Measurements from ENCODE around the gene FIBCD1. TPM values are rescaled to one million over a fixed set of nuclear protein-coding genes. Genes with fewer than 3 reads are reported as not detected.

Gene FIBCD1
- total RNA-seq, 1 donor from 2014 or later: not detected

DNA sequence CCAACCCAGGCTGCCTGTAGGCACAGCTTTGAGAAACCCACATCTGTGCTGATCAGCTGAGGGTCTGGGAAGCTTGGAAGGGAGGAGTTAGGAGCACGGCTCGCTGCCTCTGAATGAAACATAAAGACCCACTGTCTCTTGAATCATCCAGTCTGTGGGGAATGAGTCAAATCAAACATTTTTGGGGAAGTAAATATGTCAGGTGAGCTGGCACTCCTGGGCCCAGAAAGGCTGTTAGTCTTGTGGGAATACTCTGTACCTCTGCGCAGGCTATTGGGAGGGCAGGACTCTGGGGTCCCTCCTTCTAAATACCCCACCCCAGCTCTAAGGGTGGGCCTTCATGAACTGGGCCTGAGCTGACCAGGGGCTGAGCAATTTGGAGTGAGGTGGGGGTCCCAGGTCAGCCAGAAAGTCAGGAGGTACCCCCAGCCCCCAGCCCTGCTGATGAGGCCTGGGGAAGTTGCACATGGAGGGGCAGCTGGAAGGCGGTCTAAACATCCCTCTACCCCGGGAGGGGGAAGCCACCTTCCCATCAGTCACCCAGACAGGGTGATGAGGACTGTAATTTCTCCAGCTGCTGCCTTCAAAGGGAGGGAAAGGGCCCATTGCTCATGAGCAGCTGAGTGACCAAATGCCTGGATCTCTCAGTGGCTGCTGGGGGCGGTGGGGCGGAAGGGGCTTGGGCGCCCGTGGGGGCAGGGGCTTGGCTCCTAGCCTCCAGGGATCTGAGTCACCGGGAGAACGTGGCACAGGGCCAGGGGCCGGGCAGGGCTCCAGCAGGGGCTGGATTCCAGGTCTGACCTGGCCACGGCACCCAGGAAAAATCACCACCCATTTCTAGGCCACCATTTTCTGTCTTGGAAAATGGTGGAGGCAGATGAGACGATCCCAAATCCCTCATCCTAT lies 10.8 kb downstream of the FIBCD1 start:
- no peak overlapping the region for H3K4me3 ChIP-seq
- H3K27ac ChIP-seq: no peak overlapping the region
- H3K36me3 ChIP-seq: no peaks in the 10 kb centered on the region
- no peak for DNase-seq (ENCODE audit: low spot score in 2 of 2)
- no peaks in the 10 kb centered on the region for H3K4me1 ChIP-seq
- H3K27me3 ChIP-seq: no peaks in the 10 kb centered on the region
- no peaks in the 10 kb centered on the region for H3K9me3 ChIP-seq
- TF ChIP-seq CTCF (IDR thresholded peaks at IDR 0.05): no peak
- intact Hi-C loops (cut with DNase I): no loop called here

GRCh38 chr9:130927338-130927737 lies 11.7 kb downstream of the FIBCD1 start:
- no peak for DNase-seq (ENCODE audit: low spot score in 2 of 2)
- H3K9me3 ChIP-seq: no peaks in the 10 kb centered on the region
- TF ChIP-seq CTCF (IDR thresholded peaks at IDR 0.05): no peak
- intact Hi-C loops (cut with DNase I): no loop called here
- H3K27me3 ChIP-seq: no peaks in the 10 kb centered on the region
- H3K27ac ChIP-seq: no peak overlapping the region
- H3K4me3 ChIP-seq: no peak overlapping the region
- no peaks in the 10 kb centered on the region for H3K36me3 ChIP-seq
- no peaks in the 10 kb centered on the region for H3K4me1 ChIP-seq

GRCh38 chr9:130925050-130925678 lies 13.9 kb downstream of the FIBCD1 start:
- intact Hi-C loops (cut with DNase I): no loop called here
- no peak overlapping the region for H3K27ac ChIP-seq

DNA sequence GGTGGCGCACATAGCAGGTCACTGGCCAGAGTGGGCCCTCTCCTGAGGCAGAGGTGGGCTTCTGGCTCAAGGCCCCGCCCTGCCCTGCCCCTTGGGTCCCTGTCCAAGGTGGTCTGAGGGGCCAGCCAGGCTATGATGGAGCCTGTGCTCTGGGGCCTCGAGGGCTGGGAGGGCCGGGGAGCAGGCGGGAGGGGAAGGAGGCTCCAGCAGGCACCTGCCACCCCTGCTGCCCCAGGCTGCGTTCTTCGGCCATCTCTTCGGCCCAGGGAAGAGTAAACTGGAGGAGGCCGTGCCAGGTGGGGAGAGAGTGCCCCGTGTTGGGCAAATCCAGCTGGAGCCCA lies 14.6 kb downstream of the FIBCD1 start:
- intact Hi-C loops (cut with DNase I): no loop called here
- H3K27me3 ChIP-seq: no peaks in the 10 kb centered on the region
- no peak for TF ChIP-seq CTCF (IDR thresholded peaks at IDR 0.05)
- H3K36me3 ChIP-seq: no peaks in the 10 kb centered on the region
- H3K27ac ChIP-seq: no peak overlapping the region
- no peaks in the 10 kb centered on the region for H3K4me1 ChIP-seq
- DNase-seq (ENCODE audit: low spot score in 2 of 2): no peak
- no peaks in the 10 kb centered on the region for H3K9me3 ChIP-seq
- H3K4me3 ChIP-seq: no peak overlapping the region

More at GRCh38 chr9:130925050-130925678, 13.9 kb downstream of the FIBCD1 start:
- Histone ChIP-seq H3K4me3 (no peak overlapping the region), H3K27me3 (no peaks in the 10 kb centered on the region), H3K9me3 (no peaks in the 10 kb centered on the region), H3K36me3 (no peaks in the 10 kb centered on the region), H3K4me1 (no peaks in the 10 kb centered on the region)
- DNase-seq (ENCODE audit: low spot score in 2 of 2): no peak
- TF ChIP-seq CTCF (IDR thresholded peaks at IDR 0.05): no peak

DNA sequence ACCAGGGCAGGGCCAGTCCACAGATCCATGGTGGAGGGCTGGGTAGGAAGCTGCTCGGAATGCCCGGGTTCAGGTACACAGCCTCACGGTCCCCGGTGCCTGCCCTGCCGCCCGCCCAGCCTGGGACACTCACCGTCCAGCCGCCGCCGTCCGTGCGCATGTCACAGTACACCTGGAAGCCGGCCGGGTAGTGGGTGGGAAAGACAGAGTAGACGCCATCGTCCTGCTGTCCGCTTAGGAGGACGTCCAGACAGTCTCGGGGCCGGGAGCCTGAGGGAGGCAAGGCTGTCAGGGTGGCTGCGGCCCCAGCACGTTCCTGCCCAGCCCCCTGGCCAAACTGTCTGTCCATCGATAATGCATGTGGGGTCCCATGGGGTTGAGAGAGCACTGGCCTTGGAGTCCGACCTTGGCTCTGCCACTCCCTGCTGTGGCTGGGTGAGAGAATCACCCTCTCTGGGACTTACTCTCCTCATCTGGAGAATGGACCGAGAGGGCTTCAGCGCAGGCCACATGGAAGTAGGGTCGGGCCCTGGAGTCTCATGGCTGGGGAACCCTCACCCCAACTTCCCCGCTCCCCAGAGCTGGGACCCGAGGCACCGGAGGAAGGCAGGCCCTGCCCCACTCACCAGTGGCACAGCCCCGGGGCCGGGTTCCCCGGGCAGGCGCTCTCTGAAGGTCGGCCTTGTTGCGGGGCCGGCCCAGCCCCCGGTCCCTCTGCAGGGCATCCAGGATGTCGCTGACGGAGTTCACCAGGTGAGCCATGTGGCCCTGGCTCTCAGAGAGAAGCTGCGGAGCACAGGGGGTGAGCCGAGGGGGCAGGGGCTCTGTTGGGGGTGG lies 15.2 kb downstream of the FIBCD1 start:
- Histone ChIP-seq H3K9me3 (no peaks in the 10 kb centered on the region), H3K4me1 (no peaks in the 10 kb centered on the region), H3K36me3 (no peaks in the 10 kb centered on the region), H3K27me3 (no peaks in the 10 kb centered on the region), H3K27ac (no peak overlapping the region), H3K4me3 (no peak overlapping the region)
- no peak for TF ChIP-seq CTCF (IDR thresholded peaks at IDR 0.05)
- DNase-seq (ENCODE audit: low spot score in 2 of 2): no peak
- intact Hi-C loops (cut with DNase I): no loop called here
